Osteocyte (in vitro differentiated cells): Measurements from ENCODE around the gene TBX15. TPM values are rescaled to one million over a fixed set of nuclear protein-coding genes. Genes with fewer than 3 reads are reported as not detected.

Source experiments
- DNase-seq: peaks from one replicate; pipeline ENCODE4 v3.0.0; 2021; ENCODE audit warnings: mixed read lengths; ENCODE audit not compliant: unreplicated experiment; ENCODE audit errors: extremely low spot score
- H3K27ac Mint-ChIP-seq: one replicate; pipeline ENCODE4 v1.8.0; 2021; ENCODE audit warnings: mild to moderate bottlenecking, mixed read lengths; ENCODE audit not compliant: unreplicated experiment
- H3K27me3 Mint-ChIP-seq: one replicate; pipeline ENCODE4 v1.8.0; 2021; ENCODE audit warnings: mixed read lengths; ENCODE audit not compliant: unreplicated experiment
- H3K36me3 Mint-ChIP-seq: one replicate; pipeline ENCODE4 v1.8.0; 2021; ENCODE audit warnings: mixed read lengths; ENCODE audit not compliant: unreplicated experiment
- H3K4me1 Mint-ChIP-seq: one replicate; pipeline ENCODE4 v1.8.0; 2021; ENCODE audit warnings: mixed read lengths; ENCODE audit not compliant: unreplicated experiment
- H3K4me3 Mint-ChIP-seq: one replicate; pipeline ENCODE4 v1.8.0; 2021; ENCODE audit warnings: mild to moderate bottlenecking, moderate library complexity, mixed read lengths; ENCODE audit not compliant: unreplicated experiment
- H3K9me3 Mint-ChIP-seq: one replicate; pipeline ENCODE4 v1.8.0; 2021; ENCODE audit warnings: mixed read lengths; ENCODE audit not compliant: unreplicated experiment
- CTCF ChIP-seq: fragments of 200-600 bp; sonication (generic); IDR thresholded peaks from 2 replicates; pipeline ENCODE4 v1.5.0; 2021; ENCODE audit warnings: antibody characterized with exemption, mild to moderate bottlenecking, moderate library complexity
- total RNA-seq: library from RNA; stranded (reverse); gene quantifications from 2 replicates; pipeline ENCODE4 v1.2.1, GENCODE V29; 2021

TBX15 gene
- total RNA-seq, 1 donor from 2014 or later, result 4.3 TPM

- Mint-ChIP-seq H3K4me3 (peak overlapping the region; percentile 22), H3K27ac (no peak overlapping the region), H3K27me3 (peaks cover 76% of the 10 kb centered on the region), H3K4me1 (peaks cover 22% of the 10 kb centered on the region), H3K36me3 (no peaks in the 10 kb centered on the region), H3K9me3 (no peaks in the 10 kb centered on the region)
- no peak for DNase-seq
- TF ChIP-seq CTCF, result no peak
These were observed 18.5 kb upstream of the TBX15 start for GRCh38 chr1:119006406-119007279.

GRCh38 chr1:119005724-119006405, 17.7 kb upstream of the TBX15 start:
- no peak for DNase-seq
- no peak overlapping the region for H3K4me3 Mint-ChIP-seq
- H3K27ac Mint-ChIP-seq, result no peak overlapping the region
- H3K36me3 Mint-ChIP-seq, result no peaks in the 10 kb centered on the region
- H3K4me1 Mint-ChIP-seq, result peaks cover 24% of the 10 kb centered on the region
- peaks cover 74% of the 10 kb centered on the region for H3K27me3 Mint-ChIP-seq
- H3K9me3 Mint-ChIP-seq, result no peaks in the 10 kb centered on the region
- TF ChIP-seq CTCF, result no peak

GRCh38 chr1:119004781-119005180, 16.6 kb upstream of the TBX15 start:
- H3K4me3 Mint-ChIP-seq, result no peak overlapping the region
- no peak overlapping the region for H3K27ac Mint-ChIP-seq
- peaks cover 32% of the 10 kb centered on the region for H3K4me1 Mint-ChIP-seq
- peaks cover 73% of the 10 kb centered on the region for H3K27me3 Mint-ChIP-seq
- TF ChIP-seq CTCF, result no peak
- no peaks in the 10 kb centered on the region for H3K36me3 Mint-ChIP-seq
- no peaks in the 10 kb centered on the region for H3K9me3 Mint-ChIP-seq
- DNase-seq, result no peak

GRCh38 chr1:119004129-119004527, 16.0 kb upstream of the TBX15 start:
- Mint-ChIP-seq H3K4me3 (no peak overlapping the region), H3K4me1 (peaks cover 28% of the 10 kb centered on the region), H3K36me3 (no peaks in the 10 kb centered on the region), H3K27ac (no peak overlapping the region), H3K27me3 (peaks cover 74% of the 10 kb centered on the region), H3K9me3 (no peaks in the 10 kb centered on the region)
- DNase-seq, result no peak
- TF ChIP-seq CTCF, result no peak
